T47D (cell line): ENCODE measurements around the gene HOOK1.
"Not testable (repeated sequence)": the region's sequence is repeated elsewhere in the genome, so short reads cannot be mapped to it uniquely, and the experiment has no call there.

ENCODE experiments used
- DNase-seq, 2 experiments: peaks; one replicate each; pipeline versions ENCODE4 v3.0.0 to v3.0.0-alpha.2; 2011 to 2012; ENCODE audit warnings: low read depth in 1 of 2, low spot score in 1 of 2
- JUND ChIP-seq: IDR thresholded peaks from 2 replicates; pipeline ENCODE4 v1.6.1; 2012; ENCODE audit warnings: low read depth
- in situ Hi-C: cut with HindIII; loops from 2 replicates; pipeline ENCODE4 v1.10.0; 2016; ENCODE audit warnings: low sequenced_read_pairs, low pct_unique_long_range_greater_than_20kb

Gene HOOK1

GRCh38 chr1:59845091-59845490, 30.3 kb downstream of the HOOK1 start:
- in situ Hi-C loops, result no loop called here
- DNase-seq, result no peak
- TF ChIP-seq JUND, result no peak

GRCh38 chr1:59846209-59846894, 31.6 kb downstream of the HOOK1 start:
- in situ Hi-C loops, result no loop called here
- TF ChIP-seq JUND, result no peak

GRCh38 chr1:59846895-59847282, 32.1 kb downstream of the HOOK1 start:
- in situ Hi-C loops, result no loop called here
- no peak for TF ChIP-seq JUND
- DNase-seq, result no peak

More at GRCh38 chr1:59846209-59846894, 31.6 kb downstream of the HOOK1 start:
- DNase-seq, result no peak

GRCh38 chr1:59852117-59852516, 37.4 kb downstream of the HOOK1 start:
- DNase-seq, result no peak
- in situ Hi-C loops, result no loop called here
- no peak for TF ChIP-seq JUND

- in situ Hi-C loops, DNase-seq: not testable (repeated sequence)
Observed at GRCh38 chr1:59855297-59855696, 40.5 kb downstream of the HOOK1 start.

- peak; percentile 5 to 73 for DNase-seq
- in situ Hi-C loops, result no loop called here
Observed at GRCh38 chr1:59856725-59857338, 42.1 kb downstream of the HOOK1 start.

GRCh38 chr1:59857679-59858354, 43.1 kb downstream of the HOOK1 start:
- DNase-seq, result no peak
- no peak for TF ChIP-seq JUND
- in situ Hi-C loops, result no loop called here

More at GRCh38 chr1:59856725-59857338, 42.1 kb downstream of the HOOK1 start:
- no peak for TF ChIP-seq JUND

GRCh38 chr1:59866462-59866861, 51.7 kb downstream of the HOOK1 start:
- no peak for TF ChIP-seq JUND
- in situ Hi-C loops, result no loop called here
- DNase-seq, result no peak

- DNase-seq, result no peak
- TF ChIP-seq JUND, result no peak
- in situ Hi-C loops, result no loop called here
Observed at GRCh38 chr1:59871746-59872145, 57.0 kb downstream of the HOOK1 start.

- no peak for TF ChIP-seq JUND
- in situ Hi-C loops, result no loop called here
- DNase-seq, result no peak
Observed at GRCh38 chr1:59877108-59877682, 62.4 kb downstream of the HOOK1 start.

GRCh38 chr1:59878370-59878769, 63.6 kb downstream of the HOOK1 start:
- in situ Hi-C loops, result no loop called here
- TF ChIP-seq JUND, result no peak
- DNase-seq, result no peak

- DNase-seq, result peak in 1 of 2 experiments; percentile 84
- TF ChIP-seq JUND, result no peak
Observed at GRCh38 chr1:59879574-59879973, 64.8 kb downstream of the HOOK1 start.

GRCh38 chr1:59879996-59880505, 65.3 kb downstream of the HOOK1 start:
- DNase-seq, result no peak
- in situ Hi-C loops, result no loop called here
- TF ChIP-seq JUND, result no peak

More at GRCh38 chr1:59879574-59879973, 64.8 kb downstream of the HOOK1 start:
- in situ Hi-C loops, result no loop called here
